Activated naive CD4-positive, alpha-beta T cell treated with anti-CD3 and anti-CD28 coated beads, Interleukin-2, amount 50 U/mL, for 24 hours (primary cell): ENCODE data around the gene IGF1.

Experiments
- H3K27ac Mint-ChIP-seq: one replicate; pipeline ENCODE4 v1.8.0; 2021; ENCODE audit warnings: mild to moderate bottlenecking, mixed read lengths
- H3K27me3 Mint-ChIP-seq: one replicate; pipeline ENCODE4 v1.8.0; 2021; ENCODE audit warnings: mixed read lengths
- H3K36me3 Mint-ChIP-seq: one replicate; pipeline ENCODE4 v1.8.0; 2021; ENCODE audit warnings: mixed read lengths
- H3K4me1 Mint-ChIP-seq: one replicate; pipeline ENCODE4 v1.8.0; 2021; ENCODE audit warnings: mixed read lengths
- H3K4me3 Mint-ChIP-seq: one replicate; pipeline ENCODE4 v1.8.0; 2021; ENCODE audit warnings: mild to moderate bottlenecking, mixed read lengths
- H3K9me3 Mint-ChIP-seq: one replicate; pipeline ENCODE4 v1.8.0; 2021; ENCODE audit warnings: mixed read lengths

Gene IGF1

DNA sequence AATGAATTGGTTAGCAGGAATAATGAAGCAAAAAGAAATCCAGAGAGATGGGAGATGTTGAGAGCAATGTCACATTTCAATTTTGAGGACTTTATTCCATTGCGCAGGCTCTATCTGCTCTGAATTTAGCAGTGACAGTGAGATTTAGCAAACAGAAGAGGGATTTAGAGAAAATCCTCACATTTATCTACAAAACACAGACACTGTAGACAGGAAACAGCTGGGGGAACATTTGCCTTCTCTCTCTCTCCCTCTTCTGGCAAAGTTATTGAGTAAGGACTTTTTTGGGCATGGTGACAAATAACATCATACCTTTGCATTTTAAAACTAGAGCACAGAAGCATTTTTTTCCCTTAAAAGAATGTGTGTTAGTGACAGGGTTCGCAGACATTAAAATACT is at the start of gene IGF1:
Gene IGF1, minus strand, starts transcription at position 158 of the 400 bp plus-strand sequence. CDS start 182 bp downstream, outside the sequence.
- Mint-ChIP-seq H3K36me3 (no peaks in the 10 kb centered on the region), H3K27ac (no peak within 1 kb of the TSS), H3K27me3 (peaks cover 10% of the 10 kb centered on the region), H3K4me3 (no peak within 1 kb of the TSS), H3K4me1 (peaks cover 19% of the 10 kb centered on the region), H3K9me3 (no peaks in the 10 kb centered on the region)

DNA sequence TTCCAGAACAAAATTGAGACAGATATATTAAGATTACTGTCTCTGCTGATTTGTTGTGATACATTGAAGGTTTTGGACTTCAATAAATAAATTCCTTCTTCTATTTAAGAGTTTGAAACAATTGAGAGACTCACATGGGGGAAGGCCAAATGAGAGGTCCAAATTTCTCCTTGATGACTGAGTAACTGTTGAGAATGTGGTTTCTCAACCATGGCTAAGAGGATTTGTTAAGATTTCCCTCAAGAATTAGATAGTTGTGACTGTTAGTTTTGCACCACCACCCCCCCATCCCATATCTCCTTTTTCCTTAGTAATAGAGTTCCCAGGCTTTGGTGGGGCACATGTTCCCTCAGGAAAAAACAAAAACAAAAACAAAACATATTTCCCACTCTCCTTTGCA is 47.7 kb upstream of the IGF1 start:
- Mint-ChIP-seq H3K36me3 (no peaks in the 10 kb centered on the region), H3K27me3 (no peaks in the 10 kb centered on the region), H3K9me3 (no peaks in the 10 kb centered on the region), H3K27ac (no peak overlapping the region), H3K4me3 (no peak overlapping the region), H3K4me1 (no peaks in the 10 kb centered on the region)

DNA sequence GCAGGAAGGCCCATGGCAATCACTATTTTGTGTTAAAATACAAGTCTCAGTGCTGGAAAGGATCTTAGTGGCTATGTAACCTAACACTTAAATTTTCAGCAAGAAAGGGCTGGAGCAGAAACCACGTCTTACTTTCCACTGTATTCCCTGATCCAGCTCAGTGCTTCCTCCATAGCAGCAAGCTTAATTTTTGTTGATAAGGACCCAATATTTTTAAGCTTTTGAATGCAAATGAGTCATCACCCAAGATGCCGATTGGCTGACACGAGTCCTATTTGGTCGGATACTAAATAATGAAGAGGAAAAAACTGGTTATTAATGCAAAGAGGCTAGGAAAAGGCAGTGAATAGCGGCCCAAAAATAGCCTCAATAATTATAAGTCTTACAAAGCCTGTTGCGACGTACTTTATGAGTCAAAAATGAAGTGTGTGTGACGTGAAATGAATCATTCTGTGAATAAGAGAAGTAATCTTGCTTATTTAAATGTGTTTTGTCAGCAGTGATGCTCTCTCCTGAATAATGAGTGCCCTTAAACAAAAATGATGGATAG is 46.9 kb upstream of the IGF1 start:
- no peaks in the 10 kb centered on the region for H3K4me1 Mint-ChIP-seq
- H3K27ac Mint-ChIP-seq = no peak overlapping the region
- no peaks in the 10 kb centered on the region for H3K36me3 Mint-ChIP-seq
- peaks cover 1% of the 10 kb centered on the region for H3K27me3 Mint-ChIP-seq
- H3K4me3 Mint-ChIP-seq = no peak overlapping the region
- no peaks in the 10 kb centered on the region for H3K9me3 Mint-ChIP-seq

DNA sequence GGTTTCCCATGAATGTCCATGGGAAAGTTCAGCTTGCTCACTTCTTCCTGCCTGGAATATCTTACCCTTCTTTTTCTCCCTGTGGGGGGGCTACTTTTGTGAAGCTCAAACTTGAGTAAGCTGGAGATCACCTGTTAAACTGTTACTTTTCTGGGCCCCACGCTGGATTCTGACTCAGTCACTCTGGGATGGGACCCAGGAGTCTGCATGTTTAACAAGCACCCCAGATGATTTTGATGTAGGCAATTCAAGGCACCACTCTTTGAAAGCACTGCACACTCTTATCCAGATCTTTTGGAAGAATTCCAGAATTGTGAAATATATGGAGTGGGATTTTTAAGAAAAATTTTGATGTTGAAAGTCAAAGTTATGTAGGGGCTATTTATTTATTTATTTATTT is 46.3 kb upstream of the IGF1 start:
- Mint-ChIP-seq H3K27me3 (peaks cover 1% of the 10 kb centered on the region), H3K27ac (no peak overlapping the region), H3K4me3 (no peak overlapping the region), H3K4me1 (no peaks in the 10 kb centered on the region), H3K9me3 (no peaks in the 10 kb centered on the region), H3K36me3 (no peaks in the 10 kb centered on the region)

DNA sequence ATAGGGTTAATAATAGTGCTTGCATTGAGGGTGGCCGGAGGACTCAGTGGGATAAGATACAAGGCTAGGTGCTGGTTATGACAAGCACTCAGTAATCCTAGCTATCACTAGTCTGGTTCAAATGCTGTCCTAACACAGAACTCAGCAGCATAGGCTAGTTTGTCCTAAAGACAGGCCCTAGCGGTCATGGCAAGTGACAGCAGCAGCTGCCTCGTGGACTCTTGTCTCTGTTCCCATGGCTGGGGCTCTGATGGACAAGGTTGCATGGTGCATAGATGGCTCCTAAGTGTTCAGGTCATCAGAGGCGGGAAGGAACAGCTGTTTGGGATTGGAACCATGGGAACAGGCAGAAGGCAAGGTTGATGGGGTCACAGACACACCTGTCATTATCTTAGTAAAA is 42.4 kb upstream of the IGF1 start:
- H3K9me3 Mint-ChIP-seq = no peaks in the 10 kb centered on the region
- no peaks in the 10 kb centered on the region for H3K36me3 Mint-ChIP-seq

DNA sequence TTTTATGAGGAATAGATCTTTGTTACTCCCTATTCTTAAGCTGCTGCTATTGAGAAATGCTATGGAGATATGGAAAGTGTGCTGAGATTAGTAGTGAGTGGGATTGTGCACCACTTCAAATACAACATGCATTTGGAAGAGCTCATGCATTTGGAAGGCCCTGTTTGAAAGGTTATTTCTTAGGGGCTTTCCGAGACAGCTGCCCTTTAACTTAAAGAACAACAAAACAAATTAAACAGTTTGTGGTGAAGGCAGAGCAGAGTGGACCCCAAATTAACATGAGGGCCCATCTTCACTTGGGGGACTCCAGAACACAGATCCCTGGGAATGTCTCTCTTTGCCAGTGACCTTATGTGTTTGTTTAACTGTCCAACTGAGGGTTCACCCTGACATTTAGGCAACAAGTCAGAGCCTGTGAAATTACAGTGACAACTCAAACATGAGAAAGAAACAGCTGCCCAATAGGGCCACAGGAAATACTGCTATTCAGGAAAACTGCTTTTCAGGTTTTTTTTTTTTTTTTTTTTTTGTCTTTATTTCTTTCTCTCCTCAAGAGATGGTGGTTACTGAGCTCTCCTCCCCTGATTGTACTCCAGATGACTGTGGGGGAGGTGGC is 41.4 kb upstream of the IGF1 start:
- H3K4me1 Mint-ChIP-seq = no peaks in the 10 kb centered on the region
- H3K27ac Mint-ChIP-seq = no peak overlapping the region
- no peaks in the 10 kb centered on the region for H3K9me3 Mint-ChIP-seq
- H3K27me3 Mint-ChIP-seq = peaks cover 1% of the 10 kb centered on the region
- H3K36me3 Mint-ChIP-seq = no peaks in the 10 kb centered on the region
- H3K4me3 Mint-ChIP-seq = no peak overlapping the region

More for the DNA sequence above, 42.4 kb upstream of the IGF1 start:
- Mint-ChIP-seq H3K27me3 (peaks cover 1% of the 10 kb centered on the region), H3K4me3 (no peak overlapping the region), H3K4me1 (no peaks in the 10 kb centered on the region), H3K27ac (no peak overlapping the region)

DNA sequence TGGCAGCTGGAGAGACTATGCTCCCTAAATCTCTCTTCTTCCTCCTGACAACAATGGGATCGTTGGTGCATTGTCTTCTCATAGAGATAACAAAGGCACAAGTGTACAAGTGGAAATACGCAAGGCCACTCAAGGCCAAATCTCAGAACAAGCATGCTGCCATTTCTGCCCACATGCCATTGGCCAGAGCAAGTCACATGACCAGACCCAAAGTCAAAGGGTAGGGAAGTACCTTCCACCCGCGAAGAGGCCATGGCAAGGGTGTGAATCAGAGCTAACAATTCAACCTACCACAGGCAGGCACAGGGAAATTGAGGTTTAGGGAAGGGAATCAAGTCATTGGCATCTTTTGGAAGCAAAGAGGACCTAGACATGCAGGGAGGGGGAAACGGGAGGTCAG is 38.5 kb upstream of the IGF1 start:
- peaks cover 5% of the 10 kb centered on the region for H3K27me3 Mint-ChIP-seq
- H3K4me3 Mint-ChIP-seq = no peak overlapping the region
- H3K27ac Mint-ChIP-seq = no peak overlapping the region
- H3K36me3 Mint-ChIP-seq = no peaks in the 10 kb centered on the region
- H3K9me3 Mint-ChIP-seq = no peaks in the 10 kb centered on the region
- H3K4me1 Mint-ChIP-seq = no peaks in the 10 kb centered on the region

DNA sequence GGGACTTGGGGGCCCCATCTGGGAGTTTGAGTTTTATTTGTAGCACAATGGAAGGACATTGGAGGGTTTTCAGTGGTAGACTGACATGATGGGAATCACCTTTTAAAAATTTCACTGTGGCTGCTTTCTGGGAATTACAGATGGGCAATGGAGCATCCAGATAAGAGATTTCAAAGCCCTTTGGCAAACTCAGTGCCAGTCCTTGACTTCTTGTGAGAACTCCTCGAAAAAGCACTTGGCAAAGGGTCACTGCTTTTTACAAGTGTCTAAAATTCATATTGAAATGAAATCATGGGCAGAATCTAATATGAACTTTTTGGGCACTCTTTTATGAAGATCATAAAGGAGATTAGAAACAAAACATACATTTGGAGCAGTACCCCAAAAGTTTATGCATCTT is 34.3 kb upstream of the IGF1 start:
- Mint-ChIP-seq H3K4me3 (no peak overlapping the region), H3K36me3 (no peaks in the 10 kb centered on the region), H3K27ac (no peak overlapping the region), H3K9me3 (peaks cover 4% of the 10 kb centered on the region), H3K27me3 (peaks cover 6% of the 10 kb centered on the region), H3K4me1 (no peaks in the 10 kb centered on the region)

DNA sequence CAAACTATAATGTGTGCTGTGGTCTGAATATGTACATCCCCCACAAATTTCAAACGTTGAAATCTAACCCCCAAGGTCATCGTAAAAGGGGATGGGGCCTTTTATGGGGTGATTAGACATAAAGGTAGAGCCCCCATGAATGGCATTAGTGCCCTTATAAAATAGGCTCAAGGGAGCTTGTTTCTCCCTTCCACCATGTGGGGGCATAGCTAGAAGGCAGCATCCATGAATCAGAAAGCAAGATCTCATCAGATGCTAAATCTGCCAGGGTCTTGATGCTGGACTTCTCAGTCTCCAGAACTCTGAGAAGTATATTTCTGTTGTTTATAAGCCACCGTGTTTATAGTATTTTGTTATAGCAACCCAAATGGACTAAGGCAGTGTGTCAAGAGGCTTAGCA is 33.4 kb upstream of the IGF1 start:
- Mint-ChIP-seq H3K27me3 (peaks cover 6% of the 10 kb centered on the region), H3K4me3 (no peak overlapping the region), H3K36me3 (no peaks in the 10 kb centered on the region), H3K9me3 (peaks cover 4% of the 10 kb centered on the region), H3K27ac (no peak overlapping the region), H3K4me1 (no peaks in the 10 kb centered on the region)

DNA sequence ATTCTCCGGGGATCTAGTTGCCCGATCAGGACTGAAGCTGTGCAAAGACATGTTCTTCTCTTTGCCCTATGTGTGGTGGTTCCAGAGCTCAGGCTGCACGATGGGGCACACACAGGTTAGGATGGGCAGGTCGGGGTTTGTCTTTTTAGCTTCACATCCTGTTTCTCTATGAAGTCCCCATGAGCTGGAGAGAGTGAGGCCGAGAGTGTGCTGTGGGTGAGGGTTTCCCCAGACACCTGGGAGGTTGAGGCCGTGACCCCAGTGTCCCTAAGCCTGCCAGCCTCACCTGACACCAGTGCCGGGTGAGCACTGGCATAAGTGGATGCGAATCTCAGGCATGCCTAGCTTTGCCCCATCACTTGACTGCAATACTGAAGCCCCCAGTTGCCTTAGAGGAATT is 32.9 kb upstream of the IGF1 start:
- H3K36me3 Mint-ChIP-seq = no peaks in the 10 kb centered on the region
- H3K9me3 Mint-ChIP-seq = peaks cover 4% of the 10 kb centered on the region

DNA sequence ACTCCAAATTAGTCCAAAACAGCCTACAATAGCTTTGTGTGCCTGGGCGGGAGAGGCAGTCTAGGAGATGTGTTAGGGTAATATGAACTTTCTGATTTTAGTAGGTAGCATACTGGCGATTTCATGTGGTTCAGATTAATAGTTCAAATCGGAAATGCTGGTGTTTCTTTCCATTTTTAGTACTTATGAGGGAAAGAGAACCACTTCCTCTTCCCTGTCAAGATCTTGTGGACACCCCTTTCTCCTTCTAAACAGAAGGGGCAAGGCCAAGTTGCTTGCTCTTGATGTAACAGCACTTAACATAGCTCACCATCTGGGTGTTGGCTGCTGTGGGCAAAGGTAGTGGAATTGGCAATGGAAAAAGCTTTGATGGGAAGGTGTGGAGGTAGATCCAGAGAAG is 32.2 kb upstream of the IGF1 start:
- Mint-ChIP-seq H3K27ac (no peak overlapping the region), H3K4me1 (no peaks in the 10 kb centered on the region), H3K36me3 (no peaks in the 10 kb centered on the region), H3K9me3 (peaks cover 4% of the 10 kb centered on the region), H3K27me3 (peaks cover 6% of the 10 kb centered on the region), H3K4me3 (no peak overlapping the region)

More for the DNA sequence above, 32.9 kb upstream of the IGF1 start:
- Mint-ChIP-seq H3K4me3 (no peak overlapping the region), H3K27me3 (peaks cover 6% of the 10 kb centered on the region), H3K4me1 (no peaks in the 10 kb centered on the region), H3K27ac (no peak overlapping the region)

DNA sequence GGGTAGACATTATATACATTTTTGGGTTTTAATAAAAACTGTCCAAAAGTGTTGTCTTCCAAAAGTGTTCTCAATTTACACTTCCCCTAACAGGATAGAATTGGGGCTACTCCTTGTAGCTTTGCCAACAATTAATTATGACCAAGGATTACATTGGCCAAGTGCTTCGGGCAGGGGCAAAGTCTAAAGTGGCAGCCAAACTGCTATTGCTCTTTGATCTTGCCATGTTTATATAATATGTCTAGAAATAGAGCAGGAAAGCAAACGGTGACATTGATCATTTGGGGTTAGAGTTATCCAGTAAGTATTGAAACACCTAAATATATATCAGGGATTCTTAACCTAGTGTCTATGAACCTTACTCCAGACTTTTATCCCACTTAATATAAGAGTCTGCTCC is 31.2 kb upstream of the IGF1 start:
- no peak overlapping the region for H3K4me3 Mint-ChIP-seq
- peaks cover 6% of the 10 kb centered on the region for H3K27me3 Mint-ChIP-seq
- H3K9me3 Mint-ChIP-seq = peaks cover 4% of the 10 kb centered on the region
- H3K4me1 Mint-ChIP-seq = no peaks in the 10 kb centered on the region
- no peaks in the 10 kb centered on the region for H3K36me3 Mint-ChIP-seq
- no peak overlapping the region for H3K27ac Mint-ChIP-seq

DNA sequence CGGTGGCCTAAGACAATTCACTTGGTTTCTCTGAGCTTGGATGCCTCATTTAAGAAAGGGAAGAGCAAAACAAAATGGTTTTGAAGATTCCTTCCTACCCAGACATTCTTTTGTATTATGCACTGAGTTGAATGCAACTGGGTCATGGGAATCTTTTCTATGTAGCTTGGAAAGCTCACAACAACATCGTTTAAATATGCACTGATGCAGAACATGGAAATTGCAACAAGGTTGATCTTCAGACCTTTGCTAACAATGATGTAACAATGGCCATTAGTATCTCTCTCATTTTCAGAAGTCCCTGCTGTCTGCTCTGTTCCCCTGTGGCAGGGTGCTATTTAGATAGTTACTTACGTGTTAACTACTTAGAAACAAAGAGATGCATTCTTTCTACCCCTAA is 30.1 kb upstream of the IGF1 start:
- Mint-ChIP-seq H3K27me3 (peaks cover 7% of the 10 kb centered on the region), H3K27ac (no peak overlapping the region), H3K9me3 (peaks cover 4% of the 10 kb centered on the region), H3K4me1 (no peaks in the 10 kb centered on the region), H3K4me3 (no peak overlapping the region), H3K36me3 (no peaks in the 10 kb centered on the region)

DNA sequence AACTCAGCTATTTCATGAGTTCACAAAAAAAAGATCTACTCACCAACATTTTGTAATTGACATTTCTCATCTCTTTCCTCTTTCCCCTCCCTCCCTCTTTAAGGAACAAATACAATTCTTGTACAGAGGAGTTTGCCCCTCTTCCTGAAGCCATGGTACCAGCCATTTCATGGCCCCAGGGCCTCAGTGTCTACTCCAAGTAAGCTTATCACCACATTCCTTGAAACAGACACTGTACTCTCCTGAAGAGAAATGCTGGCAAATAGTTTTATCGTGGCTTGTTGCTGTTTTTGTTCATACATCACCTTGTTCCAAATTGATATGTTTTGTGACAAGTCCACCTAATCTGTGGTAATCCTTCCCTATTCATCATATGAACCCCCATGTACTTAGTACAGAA is 29.7 kb upstream of the IGF1 start:
- Mint-ChIP-seq H3K27ac (no peak overlapping the region), H3K27me3 (peaks cover 8% of the 10 kb centered on the region), H3K4me1 (no peaks in the 10 kb centered on the region), H3K9me3 (peaks cover 4% of the 10 kb centered on the region), H3K36me3 (no peaks in the 10 kb centered on the region), H3K4me3 (no peak overlapping the region)

DNA sequence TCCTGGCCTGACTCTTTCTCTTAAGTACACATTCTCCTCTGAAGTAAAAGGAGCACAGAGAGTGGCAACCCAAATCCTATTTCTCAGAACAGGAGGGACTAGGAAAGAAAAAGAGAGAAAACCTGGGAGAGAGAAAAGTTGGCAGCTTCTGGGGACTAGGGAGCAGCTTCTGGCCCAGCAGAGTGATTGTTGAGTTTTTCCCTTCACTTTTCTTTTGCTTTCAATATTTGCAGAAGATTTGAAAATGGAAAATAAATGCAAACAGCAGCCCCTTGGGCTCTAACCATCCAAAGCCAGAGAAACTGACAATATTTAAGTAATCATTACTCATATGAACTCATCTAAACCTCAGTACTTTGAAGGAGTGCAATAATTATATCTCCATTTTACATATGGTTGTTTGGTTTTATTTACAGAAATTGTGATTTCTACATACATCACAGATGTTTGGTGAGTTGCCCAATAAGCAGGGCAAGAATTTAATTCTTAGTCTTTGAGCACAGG is 28.8 kb upstream of the IGF1 start:
- peaks cover 4% of the 10 kb centered on the region for H3K9me3 Mint-ChIP-seq
- no peak overlapping the region for H3K4me3 Mint-ChIP-seq
- H3K27me3 Mint-ChIP-seq = peaks cover 4% of the 10 kb centered on the region
- H3K36me3 Mint-ChIP-seq = no peaks in the 10 kb centered on the region
- H3K4me1 Mint-ChIP-seq = no peaks in the 10 kb centered on the region
- no peak overlapping the region for H3K27ac Mint-ChIP-seq

DNA sequence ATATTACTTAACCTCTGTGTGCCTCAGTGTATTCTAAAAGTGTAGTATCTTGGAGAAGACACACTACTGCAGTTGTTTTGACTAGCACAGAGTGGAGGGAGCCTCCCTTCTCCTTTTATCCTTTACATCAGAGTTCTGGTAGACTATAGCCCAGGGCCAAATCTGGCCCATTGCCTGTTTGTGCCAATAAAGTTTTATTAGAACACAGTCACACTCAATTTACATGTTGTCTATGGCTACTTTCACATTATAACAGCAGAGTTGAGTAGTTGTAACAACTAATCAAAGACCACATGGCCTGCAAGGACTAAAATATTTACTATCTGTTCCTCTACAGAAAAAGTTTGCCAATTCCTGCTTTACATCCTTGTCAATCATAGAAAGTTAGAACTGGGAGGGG is 27.7 kb upstream of the IGF1 start:
- no peaks in the 10 kb centered on the region for H3K4me1 Mint-ChIP-seq
- H3K4me3 Mint-ChIP-seq = no peak overlapping the region
- peaks cover 4% of the 10 kb centered on the region for H3K9me3 Mint-ChIP-seq
- H3K27me3 Mint-ChIP-seq = peaks cover 4% of the 10 kb centered on the region
- H3K27ac Mint-ChIP-seq = no peak overlapping the region
- no peaks in the 10 kb centered on the region for H3K36me3 Mint-ChIP-seq

DNA sequence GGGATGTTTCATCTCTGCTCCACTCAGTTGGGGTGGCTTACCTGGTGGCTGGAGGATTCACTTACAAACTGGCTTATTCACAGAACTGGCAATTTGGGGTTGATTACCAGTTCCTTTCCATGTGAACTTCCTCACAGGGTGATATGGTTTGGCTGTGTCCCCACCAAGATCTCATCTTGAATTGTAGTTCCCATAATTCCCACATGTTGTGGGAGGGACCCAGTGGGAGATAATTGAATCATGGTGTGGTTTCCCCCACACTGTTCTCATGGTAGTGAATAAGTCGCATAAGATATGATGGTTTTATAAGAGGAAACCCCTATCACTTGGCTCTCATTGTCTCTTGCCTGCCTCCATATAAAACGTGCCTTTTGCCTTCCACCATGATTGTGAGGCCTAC is 26.9 kb upstream of the IGF1 start:
- Mint-ChIP-seq H3K27ac (no peak overlapping the region), H3K36me3 (no peaks in the 10 kb centered on the region)

More for the DNA sequence above, 26.9 kb upstream of the IGF1 start:
- Mint-ChIP-seq H3K27me3 (peaks cover 2% of the 10 kb centered on the region), H3K4me1 (no peaks in the 10 kb centered on the region), H3K9me3 (no peaks in the 10 kb centered on the region), H3K4me3 (no peak overlapping the region)
